Hepatocyte (in vitro differentiated cells): ENCODE measurements around the gene MFAP2.

Source experiments
- EZH2 ChIP-seq: fragments of 200-600 bp; sonication (generic); IDR thresholded peaks from 2 replicates; pipeline ENCODE4 v1.6.1; 2016; ENCODE audit warnings: antibody characterized with exemption, mild to moderate bottlenecking, borderline replicate concordance
- TF ChIP-seq, protein P1 (sequence below): fragments of 200-600 bp; sonication (generic); IDR thresholded peaks from 2 replicates; pipeline ENCODE4 v1.5.1; 2016; ENCODE audit warnings: antibody characterized with exemption, mild to moderate bottlenecking; ENCODE audit not compliant: poor library complexity

DNA sequence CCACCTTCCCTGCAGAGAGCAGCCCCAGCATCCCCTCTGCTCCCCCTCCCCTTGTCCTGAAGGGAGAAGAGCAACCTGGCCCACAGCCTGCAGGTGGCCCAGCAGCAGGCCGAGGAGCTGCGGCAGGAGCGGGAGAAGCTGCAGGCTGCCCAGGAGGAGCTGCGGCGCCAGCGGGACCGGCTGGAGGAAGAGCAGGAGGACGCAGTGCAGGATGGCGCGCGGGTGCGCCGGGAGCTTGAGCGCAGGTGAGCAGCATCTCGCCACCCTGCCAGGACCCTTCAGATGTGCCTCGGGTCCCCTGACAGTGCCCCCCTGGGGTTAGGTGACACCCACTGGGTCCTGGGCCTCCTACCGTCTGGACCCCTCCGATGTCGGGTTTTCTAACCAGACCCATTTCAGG is 36.4 kb downstream of the MFAP2 start:
- TF ChIP-seq, protein P1, sequence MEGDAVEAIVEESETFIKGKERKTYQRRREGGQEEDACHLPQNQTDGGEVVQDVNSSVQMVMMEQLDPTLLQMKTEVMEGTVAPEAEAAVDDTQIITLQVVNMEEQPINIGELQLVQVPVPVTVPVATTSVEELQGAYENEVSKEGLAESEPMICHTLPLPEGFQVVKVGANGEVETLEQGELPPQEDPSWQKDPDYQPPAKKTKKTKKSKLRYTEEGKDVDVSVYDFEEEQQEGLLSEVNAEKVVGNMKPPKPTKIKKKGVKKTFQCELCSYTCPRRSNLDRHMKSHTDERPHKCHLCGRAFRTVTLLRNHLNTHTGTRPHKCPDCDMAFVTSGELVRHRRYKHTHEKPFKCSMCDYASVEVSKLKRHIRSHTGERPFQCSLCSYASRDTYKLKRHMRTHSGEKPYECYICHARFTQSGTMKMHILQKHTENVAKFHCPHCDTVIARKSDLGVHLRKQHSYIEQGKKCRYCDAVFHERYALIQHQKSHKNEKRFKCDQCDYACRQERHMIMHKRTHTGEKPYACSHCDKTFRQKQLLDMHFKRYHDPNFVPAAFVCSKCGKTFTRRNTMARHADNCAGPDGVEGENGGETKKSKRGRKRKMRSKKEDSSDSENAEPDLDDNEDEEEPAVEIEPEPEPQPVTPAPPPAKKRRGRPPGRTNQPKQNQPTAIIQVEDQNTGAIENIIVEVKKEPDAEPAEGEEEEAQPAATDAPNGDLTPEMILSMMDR: no peak
- no peak for TF ChIP-seq EZH2
